ENCODE measurements around the gene EPAS1.
"Not testable (repeated sequence)": the region's sequence is repeated elsewhere in the genome, so short reads cannot be mapped to it uniquely, and the experiment has no call there.

The EPAS1 gene

DNA sequence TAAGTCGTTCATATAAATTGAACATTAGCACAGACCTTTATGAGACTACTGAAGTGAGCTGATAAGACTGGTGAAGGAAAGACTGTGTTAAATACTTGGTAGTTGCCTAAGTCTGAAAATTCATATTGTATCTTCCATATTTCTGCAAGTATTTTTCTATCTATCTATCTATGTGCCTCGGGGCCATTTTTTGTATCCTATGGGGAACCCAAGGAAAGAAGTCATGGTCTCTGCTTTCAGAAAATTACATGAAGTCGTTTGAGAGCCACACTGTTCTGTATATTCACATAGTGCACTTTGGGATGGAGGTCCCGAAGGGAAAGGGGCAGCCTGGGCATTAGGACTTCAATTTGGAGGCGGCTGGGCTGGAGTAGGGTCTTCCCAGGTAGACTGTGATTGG lies 89.6 kb downstream of the EPAS1 start:
- no peak for DNase-seq

DNA sequence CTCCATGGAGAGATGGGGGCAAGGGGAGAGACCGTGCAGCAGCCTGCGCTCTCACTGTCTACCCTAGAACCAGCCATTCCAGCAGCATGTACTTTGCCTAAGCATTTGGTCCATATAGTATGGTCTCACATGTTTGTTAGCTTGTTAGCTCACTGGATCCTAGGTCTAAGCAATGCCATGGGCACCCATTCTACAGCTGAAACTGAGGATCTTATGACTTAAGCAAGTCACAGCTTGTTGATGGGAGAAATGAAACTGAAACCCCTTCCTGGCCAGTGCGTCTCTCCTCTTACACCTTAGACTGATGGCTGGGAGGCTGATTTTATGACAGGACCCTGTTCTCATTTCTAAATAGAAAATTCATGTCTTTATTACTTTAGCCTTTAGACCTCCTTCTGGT lies 90.1 kb downstream of the EPAS1 start:
- DNase-seq: no peak

DNA sequence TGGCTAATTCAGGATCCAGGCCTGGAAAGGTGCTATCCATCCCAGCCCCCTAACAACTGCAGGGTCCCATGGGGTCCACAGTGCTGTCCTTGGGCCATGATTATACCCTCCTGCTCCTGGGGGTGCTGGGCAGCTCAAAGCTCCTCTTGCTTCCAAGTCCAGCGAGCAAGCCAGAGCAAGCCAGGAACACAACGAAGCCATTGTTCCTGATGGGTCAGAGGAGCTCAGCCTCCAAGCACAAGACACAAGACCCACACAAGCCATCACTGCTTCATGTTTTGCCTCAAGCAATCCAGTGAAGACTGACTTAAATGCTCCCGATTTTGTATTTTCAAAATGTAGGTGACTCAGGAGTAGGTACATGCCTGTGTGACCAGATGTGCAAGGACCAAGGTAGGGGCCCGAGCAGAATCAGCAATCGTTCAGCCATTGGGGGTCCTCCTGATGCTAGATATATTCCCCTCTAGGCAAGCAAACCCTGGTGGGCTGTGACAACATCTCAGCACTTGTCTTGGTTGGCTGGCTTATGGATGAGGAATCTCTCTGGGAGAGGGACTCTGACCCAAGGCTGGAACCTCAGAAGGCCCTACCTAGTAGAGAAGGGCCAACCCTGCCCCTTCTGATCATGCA lies 90.8 kb downstream of the EPAS1 start:
- DNase-seq: no peak

DNA sequence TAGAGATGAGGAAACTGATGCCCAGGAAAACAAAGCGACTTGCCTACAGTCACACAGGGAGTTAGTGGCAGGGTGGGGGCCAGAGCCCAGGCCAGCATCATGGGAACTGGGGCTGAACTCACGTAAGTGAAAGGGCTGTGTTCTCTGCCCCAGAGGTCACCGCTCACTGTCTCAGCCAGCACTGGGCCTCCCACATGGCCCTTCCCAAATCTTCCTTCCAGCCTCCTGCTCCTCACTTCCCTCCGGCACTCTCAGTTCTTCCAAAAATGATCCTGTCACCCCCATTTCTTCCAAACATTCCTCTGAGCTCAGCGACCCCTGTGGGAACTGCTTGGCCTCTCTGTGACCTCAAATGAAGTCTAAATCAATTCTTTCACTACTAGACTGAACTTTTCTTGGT lies 91.7 kb downstream of the EPAS1 start:
- no peak for DNase-seq

DNA sequence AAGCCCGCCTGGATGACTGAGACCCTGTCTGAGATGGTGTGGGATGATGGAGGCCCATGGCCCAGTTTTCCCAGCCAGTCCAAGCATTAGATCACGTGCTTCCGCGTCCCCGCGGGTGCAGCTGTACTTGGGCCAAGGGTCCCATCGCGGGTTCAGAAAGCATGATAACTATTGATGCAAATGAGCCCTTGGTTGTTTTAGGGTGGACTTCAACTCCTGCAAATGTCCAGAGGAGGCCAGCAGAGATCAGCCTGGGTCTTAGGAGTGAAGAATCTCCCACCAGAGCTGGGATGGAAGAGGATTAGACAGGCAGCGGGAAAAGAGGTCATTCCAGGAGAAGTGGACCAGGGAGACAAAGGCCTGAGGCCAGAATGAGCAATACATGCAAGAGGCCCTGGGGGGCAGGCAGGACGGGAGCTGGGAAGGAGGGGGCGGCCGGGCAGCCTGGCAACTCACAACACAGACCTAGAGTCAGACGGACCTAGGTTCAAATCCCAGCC lies 92.3 kb downstream of the EPAS1 start:
- no peak for DNase-seq

DNA sequence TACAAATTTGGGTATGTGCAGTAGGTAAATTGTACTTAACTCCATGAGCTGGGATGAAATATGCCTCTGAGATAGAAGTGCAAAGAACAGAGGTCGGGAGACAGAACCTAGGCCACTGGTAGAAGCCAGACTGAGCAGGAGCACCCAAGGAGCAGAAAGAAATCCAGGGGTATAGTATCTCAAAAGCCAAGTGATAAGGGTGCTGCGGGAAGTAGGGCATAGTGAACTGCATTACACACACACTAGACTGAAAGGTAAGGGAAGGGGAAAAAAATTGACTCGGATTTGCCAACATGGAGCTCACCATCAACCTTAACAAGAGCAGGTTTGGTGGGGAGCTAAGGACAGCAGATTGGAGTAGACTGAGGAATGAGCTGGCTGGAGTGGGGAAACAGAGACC lies 92.8 kb downstream of the EPAS1 start:
- no peak for DNase-seq

DNA sequence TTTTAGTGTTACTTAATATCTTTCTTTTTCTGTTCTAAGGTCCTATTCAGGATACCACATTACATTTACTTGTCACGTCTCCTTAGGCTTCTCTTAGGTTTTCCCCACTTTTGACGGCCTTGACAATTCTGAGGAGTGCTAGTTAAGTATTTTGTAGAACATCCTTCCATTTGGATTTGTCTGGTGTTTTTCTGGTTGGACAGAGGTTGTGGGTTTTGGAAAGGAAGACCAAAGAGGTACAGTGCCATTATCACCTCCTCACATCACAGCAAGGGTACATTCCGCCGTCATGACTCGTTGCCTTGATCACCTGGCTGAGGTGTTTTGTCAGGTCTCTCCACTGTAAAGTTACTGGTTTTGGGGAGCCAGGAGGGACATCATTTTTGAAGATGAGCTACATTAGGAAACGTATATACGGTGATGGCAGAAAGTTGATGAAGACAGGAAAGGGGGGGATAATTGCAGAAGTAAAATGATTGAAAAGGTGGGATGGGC lies 93.7 kb downstream of the EPAS1 start:
- no peak for DNase-seq

DNA sequence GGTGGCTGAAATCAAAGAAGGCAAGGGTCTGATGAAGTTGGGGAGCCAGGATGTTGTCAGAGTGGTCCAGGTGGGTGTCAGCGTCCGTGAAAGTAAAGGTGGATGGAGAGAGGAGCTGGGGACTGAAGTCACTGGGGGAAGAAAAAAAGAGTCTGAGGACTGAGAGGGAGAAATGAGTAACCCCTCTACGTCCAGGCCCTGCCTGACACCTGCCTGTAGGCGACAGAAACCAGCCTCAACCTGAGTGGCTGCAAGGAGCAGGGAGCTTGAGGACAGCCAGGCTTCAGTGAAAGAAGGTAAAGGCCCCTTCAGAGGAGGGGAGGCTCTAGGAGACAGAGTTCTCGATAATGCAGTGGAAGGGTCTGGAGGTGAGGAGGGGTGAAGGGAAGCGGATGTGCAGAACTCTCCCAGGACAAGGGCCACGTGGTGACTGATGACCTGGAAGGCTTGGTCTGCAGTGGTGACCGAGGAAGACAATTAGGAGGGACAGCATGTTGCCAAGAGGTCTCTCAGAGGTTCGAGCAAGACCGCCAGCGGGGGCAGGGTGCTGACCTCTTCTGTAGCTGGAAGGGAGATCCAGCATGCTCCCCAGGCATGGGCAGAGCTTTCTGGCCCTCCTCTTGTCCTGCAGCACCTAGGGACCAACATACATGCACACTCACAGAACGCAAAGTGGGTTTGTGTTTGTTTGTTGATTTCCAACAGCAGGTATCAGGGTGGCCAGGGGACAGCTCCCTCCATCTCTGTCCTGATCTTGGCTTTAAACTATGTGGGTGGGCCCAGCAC lies 95.5 kb downstream of the EPAS1 start:
- DNase-seq: no peak

DNA sequence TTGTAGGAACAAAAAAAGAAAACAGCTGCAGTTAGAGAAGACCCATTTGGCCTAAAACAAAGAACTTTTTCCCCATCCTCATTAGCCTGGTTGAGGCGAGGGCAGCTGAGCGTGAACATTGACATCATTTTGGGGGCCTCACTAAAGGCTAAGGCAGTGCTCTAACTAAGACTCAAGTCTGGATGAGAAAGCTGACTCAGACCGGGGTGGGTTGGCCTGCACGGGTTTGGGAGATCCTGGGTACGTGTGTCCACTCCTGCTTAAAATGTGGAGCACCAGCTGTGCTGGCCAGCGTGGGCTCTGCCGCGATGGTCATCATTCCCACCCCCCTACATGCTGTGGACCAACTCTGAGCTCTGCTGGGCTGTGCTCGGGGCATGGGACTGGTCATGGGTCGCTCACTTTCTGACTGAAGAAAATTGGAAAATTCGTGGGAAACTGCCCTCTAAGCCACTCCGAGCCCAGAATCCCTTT lies 96.2 kb downstream of the EPAS1 start:
- no peak for DNase-seq

DNA sequence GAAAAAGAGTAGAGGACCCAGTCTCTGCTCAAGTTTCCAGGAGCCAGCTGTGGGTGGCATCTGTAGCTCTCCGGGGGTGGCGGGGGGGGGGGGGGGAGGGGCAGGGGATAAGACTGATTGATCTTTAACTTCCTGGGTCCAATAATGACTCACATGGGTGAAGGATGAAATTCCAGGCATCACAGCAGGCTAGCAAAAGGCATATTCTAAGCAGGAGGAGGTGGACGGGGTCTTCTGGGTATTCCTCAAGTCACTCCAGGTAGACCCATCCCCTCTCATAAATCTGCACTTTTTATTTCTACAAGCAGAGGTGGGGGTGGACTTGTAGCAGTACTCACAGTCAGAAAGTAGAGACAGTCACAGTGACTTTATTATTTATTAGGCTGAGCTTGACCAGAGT lies 96.7 kb downstream of the EPAS1 start:
- no peak for DNase-seq

DNA sequence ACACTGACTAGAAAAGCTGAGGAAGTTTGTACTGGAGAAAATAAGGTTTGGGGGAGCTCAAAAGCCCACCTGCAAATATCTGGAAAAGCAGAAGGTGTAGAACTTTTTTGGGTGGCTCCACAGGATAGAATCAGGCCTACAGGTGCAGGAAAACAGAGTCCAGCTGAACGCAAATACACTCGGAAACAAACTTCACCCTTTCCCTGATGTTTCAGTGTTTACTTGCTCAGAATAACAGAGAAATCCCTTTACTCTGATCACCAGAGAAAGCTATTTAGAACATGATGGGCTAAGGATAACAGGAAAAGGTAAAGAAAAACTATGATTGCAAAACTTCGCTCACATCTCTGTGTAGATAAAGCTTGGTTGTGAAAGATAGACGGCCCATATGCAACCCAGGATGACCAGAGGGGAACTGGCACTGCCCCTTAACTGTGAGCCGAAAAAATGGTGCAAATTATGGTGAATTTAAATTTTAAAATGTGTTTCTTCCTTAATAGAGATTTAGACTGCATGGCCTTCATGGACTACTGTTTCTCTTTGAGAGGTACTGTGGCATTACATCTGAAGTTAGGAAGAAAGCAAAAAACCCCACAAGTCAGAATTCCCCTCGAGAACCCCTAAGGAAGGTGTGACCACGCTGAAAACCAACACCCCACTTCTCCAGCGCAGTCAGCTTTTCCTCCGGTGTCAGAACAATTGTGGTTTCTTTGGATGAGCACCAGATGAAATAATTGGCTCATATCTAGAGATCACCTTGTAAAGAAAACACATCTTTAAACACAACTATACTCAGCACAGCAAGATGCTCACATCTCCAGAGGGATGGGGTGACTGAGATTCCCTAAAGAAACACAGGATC lies 97.7 kb downstream of the EPAS1 start:
- DNase-seq: no peak

DNA sequence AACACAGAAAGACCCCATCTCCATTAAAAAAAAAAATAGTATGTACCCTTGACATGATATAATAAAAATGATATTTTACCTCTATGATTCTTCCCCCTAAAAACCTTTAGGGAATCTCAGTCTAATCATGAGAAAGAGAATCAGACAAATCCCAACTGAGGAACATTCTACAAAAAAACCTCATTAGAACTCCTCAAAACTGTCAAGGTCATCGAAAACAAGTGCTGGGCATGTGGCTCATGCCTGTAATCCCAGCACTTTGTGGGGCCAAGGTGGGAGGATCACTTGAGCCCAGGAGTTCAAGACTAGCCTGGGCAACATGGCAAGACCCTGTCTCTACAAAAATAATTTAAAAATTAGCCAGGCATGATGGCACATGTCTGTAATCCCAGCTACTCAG lies 98.5 kb downstream of the EPAS1 start:
- DNase-seq: not testable (repeated sequence)

DNA sequence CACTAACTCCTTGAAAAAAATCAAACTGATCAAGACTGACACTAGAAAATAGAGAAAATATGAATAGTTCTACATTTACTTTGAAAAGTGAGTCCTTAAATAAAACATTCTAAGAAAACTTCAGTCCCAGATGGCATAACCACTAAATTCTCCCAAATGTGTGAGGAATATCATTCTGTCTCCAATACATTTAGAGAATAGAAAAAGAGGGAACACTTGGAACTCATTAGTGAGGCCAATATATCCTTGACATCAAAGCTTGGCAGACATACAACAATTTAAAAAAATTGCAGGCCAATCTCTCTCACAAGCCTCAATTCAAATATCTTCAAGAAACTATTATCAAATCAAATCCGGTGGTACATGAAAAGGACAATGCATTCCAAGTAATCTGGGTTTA lies 102.8 kb downstream of the EPAS1 start:
- DNase-seq: no peak

DNA sequence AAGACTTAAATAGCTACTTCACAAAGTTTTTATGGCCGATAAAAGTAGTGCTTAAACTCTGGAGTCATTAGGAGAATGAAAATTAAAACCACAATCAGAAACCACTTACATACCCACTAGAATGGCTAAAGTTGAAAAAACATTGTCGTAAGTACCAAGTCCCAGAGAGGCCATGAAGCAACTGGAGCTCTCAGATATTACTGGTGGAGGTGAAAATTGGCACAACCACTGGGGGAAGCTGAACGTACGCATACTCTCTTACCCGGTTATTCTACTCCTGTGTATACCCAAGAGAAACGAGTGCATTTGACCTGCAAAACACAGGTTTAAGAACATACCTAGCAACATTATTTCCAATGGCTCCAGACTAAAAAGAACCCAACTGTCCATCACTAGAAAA lies 105.7 kb downstream of the EPAS1 start:
- no peak for DNase-seq

DNA sequence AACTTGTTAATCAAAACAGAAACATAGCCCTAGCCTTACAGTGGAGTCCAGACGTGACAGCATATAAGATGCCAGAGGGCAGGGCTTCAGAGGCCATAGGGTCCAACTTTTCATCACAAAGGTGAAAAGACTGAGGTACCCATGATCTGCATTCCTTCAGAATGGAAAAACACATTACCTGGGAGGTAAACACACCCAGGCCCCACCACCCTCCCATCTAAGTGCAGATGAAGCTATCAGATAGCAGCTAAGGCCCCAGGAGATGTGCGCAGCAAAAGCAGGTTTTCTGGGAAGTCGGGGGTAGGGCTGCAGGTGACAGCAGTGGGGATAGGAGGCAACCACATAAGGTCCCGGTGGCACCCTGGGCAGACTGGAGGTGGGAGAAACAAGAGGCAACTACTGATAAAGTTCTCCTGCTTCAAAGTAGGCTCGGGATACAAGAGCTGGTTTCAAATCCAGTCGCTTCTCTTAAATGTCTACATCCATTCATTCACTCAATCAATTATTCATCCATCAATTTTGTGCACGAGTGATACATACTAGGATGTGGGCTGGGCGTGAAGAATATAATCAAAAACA lies 107.1 kb downstream of the EPAS1 start:
- DNase-seq: no peak

DNA sequence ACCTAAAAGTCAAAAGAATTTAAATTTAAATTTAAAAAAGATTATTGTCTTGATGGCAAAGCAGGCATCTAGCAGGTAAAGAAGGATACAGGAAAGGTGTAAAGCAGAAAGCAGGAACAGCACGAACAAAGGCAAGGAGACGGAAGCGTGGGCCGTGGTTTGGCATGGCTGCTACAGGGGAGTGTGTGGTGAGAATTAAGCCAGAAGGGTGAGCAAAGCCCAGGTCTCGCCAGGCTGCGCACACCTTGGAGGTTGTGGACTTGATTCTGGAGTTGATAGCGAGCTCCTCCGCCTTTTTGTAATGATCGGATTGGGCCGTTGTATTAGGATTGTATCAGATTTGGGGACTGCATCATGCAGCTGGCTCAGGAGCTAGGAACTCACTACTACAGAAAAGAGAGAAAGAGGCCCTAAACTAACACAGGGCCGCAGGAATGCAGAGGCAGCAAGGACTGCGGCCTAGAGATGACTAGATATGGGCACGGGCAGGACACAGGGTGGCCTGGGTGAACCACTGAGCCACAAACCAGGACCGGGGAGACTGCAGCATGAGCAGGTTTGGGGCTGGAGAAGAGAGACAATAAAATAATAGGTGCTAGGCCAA lies 110.7 kb downstream of the EPAS1 start:
- no peak for DNase-seq

DNA sequence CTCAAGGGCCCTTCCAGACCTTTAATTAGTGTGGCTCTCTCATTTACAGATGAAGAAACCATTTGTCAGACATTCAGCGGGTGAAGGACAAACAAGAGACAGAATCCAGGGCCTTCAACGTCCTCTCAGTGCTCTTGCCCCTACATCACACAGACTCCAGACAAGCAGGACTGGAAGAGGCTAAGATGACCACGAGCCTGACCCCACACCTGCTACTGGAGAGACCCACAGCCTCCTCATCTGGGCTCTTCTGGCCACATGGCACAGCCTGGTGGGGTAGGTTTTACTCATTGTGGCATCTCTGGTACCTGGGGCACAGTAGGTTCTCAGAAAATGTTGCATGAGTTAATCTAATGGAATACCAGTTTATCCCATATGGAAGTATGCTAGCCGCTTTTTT lies 112.5 kb downstream of the EPAS1 start:
- DNase-seq: no peak

DNA sequence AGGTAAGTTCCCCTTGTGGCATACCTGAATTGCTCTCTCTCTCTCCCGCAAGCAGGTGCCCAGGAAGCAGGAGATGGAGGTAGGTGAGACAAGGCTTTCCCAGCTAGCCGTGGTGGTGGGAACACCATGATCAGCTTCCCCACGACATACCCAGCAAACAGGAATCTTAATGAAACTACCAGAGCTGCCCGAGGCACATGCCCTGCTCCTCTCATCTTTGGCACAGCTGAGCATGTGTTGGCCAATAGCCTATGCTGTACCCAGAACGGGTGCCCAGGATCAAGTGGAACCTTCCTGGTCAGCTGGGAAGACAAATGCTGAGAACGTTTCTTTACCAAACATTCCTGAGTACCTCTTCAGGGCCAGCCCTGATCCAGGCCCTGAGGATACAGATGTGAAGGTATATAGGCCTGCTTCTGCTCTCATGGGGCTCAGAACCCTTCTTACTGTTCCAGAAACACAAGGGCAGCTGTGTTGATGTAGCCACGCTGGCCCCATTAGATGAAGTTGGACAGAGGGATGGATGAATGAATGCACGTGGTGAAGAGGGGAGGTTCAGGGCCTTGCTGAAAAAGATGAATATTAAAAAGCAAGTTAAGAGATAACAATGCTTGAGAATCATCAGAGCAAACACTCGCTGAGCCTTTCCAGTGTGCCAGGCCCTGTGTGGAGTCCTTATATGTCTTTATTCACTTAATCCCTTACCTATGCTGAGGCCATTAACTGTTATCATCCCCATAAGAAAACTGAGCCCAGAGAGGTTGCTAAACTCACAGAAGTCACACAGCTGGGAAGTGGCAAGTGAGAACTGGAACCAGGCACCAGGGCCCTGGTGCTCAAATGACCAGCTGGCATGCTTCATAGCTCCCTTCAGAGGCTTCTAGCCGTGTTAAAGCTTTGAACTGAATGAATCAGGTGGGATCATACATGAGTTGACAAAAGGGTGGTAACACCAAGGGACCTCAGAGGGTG lies 113.4 kb downstream of the EPAS1 start:
- DNase-seq: no peak

DNA sequence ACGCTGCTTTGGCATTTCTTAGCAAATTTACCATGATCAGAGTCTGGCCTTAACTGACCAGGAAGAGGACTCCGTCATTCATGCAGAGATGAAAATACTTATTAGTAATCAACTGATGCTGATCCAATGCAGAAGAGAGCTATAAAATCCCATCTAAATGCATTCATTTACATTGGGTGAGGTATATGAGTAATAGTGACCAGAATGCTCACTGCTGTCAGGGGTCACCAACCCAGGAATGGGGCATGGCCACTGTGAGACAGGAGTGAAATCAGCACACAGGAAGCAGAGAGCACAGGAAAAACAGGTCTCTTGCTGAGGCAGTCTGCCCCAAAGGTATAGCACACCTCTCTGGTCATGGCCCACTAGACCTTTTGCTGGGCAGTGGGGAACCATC lies 114.0 kb downstream of the EPAS1 start:
- DNase-seq: no peak

DNA sequence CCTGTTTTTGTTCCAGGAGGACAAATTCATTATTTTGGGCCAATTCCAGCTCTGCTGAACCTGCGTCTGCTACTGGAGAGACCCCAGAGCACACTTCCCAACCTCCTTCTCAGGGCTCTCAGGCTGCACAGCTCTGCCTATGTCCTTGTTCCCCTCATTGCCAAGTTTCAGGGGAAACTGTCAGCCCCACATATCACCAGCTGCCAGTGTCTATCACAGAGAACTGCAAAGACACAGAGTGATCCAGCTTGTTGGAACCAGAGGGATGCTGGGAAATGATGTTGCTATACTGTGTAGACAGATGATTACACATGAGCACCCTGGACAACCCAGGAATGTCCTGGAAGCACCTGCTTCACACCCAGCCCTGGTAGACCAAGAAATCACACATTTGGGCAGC lies 114.8 kb downstream of the EPAS1 start:
- DNase-seq: no peak

DNA sequence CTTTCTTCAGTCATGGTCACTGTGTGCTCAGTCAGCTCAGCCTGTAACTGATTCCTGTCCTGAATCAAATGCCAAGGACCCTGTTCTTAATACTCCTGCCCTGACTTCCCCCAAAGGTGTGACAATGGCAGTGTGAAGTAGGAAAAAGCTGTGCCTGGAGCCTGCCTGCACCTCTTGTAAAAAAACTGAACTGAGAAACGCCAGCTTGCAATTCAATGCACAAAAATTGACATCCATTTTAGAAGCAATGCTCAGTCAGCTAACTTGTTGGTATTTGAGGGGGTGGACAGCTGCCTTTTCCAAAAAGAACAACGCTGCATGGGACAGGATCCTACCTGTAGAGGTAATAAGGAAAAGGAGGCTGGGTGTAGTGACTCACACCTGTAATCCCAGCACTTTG lies 115.9 kb downstream of the EPAS1 start:
- no peak for DNase-seq

All from NCI-H526 treated with DMSO at 0.1 percent for 48 hours (cell line).